Right ventricle myocardium superior (tissue), 1 donor: Measurements from ENCODE around the gene PTPRG. TPM values are rescaled to one million over a fixed set of nuclear protein-coding genes. Genes with fewer than 3 reads are reported as not detected.
A peak's percentile ranks its signal among the peaks of the same experiment; 100 is the strongest.

Source experiments
- ATAC-seq: fragments of 200-7000 bp; cut with Tn5 transposase; one replicate; pipeline ENCODE4 v1.9.1; 2020; ENCODE audit warnings: mild to moderate bottlenecking; ENCODE audit not compliant: poor library complexity
- DNase-seq: peaks from one replicate; pipeline ENCODE4 v3.0.0-alpha.2; 2020
- intact Hi-C: fragments of 100-400 bp; cut with DNase I; formaldehyde crosslinking; loops from one replicate; pipeline ENCODE4 v1.11.2; 2022
- total RNA-seq: library from RNA; stranded (reverse); fragmentation: NEBNext Ultra II Directional; extraction: Animal tissue kit (Norgen Biotek cat#: 25700); gene quantifications from one replicate; pipeline ENCODE4 v1.2.1, GENCODE V29; 2021
- donor health status: DM: no; HTN: yes; CAD: no; lungs with severe emphysema.

Gene PTPRG
- total RNA-seq, 1 donor from 2014 or later: 29.7 TPM

DNA sequence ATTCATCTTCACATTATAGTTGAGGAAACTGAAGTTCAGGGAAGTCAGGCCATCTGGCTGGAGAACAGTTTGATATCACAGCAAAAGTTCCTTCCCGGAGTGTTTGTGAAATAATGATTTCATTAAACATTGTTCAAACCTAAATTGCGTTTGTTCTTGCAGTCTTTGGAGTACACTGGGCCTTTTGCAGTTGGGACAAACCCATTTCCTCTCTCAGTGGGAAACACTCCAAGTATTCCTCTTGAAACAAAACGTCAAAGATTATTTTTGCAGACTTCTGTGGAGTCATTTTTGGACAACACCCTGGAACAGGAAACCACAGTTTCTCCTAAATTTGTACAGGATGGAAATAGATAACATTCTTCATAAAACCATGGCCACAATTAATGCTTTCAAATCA lies 287.5 kb downstream of the PTPRG start:
- DNase-seq: no peak
- intact Hi-C loops: no loop called here
- peak; percentile 73 for ATAC-seq

DNA sequence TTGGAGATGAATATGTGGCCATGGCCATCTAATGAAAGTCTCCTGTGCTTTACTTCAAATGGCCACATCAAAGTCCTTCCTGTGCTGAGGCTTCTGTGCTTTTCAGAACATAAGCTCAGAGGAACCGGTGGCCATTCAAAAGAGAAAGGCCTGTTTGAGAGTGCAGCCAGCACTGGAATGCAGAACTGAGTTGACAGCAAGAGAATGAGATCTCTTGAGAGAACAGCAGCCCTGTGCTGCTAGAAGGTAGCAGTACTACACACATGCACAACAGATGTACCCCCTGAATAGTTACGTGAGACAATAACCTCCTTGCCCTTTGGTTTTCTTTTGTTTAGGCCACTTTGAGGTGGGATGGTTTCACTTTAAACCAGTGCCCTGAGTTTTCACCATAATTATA lies 292.5 kb downstream of the PTPRG start:
- ATAC-seq: peak; percentile 45
- no peak for DNase-seq
- intact Hi-C loops: loop anchor here (2.0 kb wide), 1 partner anchor 291 kb away; no protein-coding TSS in a partner anchor

DNA sequence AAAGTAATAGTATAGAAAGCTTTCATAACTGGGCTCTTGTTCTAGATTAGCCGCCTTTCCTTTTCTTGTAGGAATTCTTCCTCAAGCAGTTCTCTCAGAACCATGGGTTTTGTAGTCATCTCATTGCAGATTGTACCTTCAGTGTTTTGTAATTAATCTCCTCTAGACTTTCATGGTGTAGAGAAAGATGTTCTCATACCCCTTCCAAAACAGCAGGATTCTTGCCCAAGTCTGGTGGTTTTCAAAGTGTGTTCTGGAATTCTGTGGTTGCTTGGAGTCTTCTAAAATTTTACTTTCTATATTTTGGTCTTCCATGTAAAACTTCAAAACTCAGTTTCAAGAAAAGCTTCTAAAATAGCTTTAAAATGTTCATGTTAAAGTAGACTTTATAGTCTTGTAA lies 293.8 kb downstream of the PTPRG start:
- intact Hi-C loops: loop anchor here (2.0 to 5.0 kb wide), 2 partner anchors 292 to 332 kb away; no protein-coding TSS in a partner anchor
- no peak for DNase-seq
- no peak for ATAC-seq

DNA sequence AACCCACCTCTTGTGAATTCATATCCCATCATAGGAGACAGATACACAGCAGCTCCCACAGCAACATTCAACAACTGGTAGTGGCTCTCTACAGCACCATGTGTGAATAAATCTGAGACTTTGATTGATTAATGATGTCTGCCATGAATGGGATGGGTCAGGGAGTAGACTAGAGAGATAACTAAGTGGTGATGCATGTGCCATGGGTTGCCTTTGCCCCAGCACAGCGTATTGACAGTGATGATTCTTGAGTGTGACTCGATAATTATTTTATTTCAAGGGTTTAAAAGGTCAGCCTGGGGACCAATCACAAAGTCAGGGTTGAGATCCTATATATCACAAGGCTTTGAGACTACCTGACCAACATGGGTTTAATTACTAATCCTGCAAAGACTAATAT lies 295.9 kb downstream of the PTPRG start:
- no peak for DNase-seq
- intact Hi-C loops: loop anchor here (5.0 kb wide), 1 partner anchor 330 kb away; no protein-coding TSS in a partner anchor
- ATAC-seq: no peak

DNA sequence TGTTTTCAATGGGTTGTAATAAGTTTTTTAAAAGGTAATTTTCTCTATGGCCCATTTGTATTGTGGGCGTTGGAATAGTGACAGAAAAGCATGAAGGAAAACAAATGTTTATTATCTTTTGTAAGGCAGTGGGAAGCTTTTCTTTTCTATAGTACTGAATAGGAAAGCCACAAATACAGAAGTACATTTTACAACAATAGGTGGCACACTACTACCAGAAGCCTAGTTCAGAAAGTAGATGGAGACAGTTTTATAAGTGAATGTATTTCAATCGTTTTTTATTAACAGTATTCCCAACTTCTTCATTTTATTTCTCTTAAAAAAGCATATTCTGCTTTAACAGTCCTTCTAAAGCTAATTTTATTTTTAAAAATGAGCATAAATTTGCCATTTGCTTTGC lies 296.7 kb downstream of the PTPRG start:
- peak; percentile 56 for ATAC-seq
- DNase-seq: no peak
- intact Hi-C loops: loop anchor here (5.0 kb wide), 1 partner anchor 329 kb away; no protein-coding TSS in a partner anchor

DNA sequence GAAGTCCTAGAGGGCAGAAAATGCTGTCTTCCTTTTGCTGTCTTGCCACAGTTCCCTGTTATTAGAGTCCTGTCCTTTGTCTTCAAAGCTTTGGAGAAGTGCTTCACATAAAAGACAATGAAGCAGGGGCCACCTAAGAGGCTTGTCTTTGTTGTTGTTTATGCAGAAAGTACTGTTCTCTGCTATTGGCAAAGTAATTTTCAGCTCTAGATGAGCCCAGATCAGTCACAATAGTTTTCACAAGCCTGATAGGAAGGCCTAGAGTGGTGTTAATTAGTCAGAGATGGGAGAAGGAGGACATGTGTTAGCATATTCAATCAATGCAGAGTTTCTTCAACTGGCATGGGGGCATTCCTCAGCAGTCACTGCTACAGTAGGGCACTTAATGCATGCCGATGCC lies 300.0 kb downstream of the PTPRG start:
- DNase-seq (no peak), ATAC-seq (no peak)
- intact Hi-C loops: no loop called here

DNA sequence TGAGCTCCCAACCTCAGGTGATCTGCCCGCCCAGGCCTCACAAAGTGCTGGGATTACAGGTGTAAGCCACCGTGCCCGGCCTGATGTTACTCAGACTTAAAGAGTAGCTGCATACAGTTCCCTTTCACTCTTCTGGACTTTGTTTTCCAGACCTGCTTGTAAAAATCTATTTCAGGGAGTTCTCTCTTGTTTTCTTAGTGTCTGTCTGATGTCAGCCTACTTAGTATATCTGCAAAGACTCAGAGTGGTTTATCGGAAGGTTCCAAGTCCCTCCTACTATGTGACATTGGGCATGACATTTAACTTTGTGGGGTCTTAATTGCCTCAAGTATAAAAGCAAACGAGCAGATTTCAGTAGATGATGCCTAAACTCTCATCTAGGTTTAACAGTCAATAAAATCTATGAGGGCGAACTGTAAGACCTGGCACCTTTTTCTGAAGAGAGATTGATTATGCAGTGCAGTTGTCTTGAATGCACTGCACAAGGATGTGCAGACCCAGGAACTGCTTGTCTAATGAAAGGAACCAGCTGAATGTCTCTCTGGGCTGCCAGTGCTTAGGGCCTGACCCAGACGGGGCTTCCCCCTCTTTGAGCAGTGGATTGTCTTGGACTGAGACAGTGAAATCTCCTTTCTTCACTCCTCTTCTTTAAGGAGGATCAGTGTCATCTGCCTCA lies 301.4 kb downstream of the PTPRG start:
- intact Hi-C loops: no loop called here
- DNase-seq (no peak), ATAC-seq (peak; percentile 30)

DNA sequence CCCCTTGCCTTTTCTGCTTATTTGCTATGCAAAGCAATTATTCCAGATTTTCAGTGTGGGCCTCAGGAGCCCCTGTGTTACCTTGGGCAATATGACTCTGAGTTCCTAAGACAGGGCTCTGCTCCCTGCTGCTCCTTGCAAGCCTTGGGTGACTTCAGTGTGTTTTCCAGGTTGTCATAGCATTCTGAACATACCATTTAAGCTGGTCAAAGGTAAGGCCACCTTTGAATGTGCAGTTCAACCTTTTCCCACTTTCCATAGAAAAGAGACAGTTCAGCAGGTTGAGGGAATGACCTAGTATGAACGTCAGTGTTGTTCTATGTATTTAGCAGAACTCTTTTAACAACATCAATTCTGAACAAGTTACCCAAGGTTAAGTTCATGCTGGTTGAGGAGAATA lies 302.2 kb downstream of the PTPRG start:
- intact Hi-C loops: no loop called here
- no peak for DNase-seq
- no peak for ATAC-seq

DNA sequence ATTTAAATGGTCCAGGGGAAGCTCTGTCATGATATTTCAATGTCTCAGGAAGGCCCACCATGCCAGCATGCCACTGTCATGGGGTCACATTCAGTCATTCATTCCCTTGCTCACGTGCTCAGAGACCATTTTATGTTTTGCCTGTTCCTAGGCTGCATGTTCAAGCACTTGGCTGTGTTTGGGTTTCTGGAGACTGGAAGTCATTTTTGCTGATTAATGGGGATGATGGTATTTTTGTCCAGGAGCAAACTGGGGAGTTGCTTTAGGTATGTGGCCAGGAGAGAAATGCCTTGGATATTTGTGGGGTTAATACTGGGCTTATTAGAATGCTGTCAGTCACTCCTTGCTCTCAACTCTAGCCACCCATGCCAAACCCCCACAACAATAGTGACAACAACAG lies 303.5 kb downstream of the PTPRG start:
- intact Hi-C loops: no loop called here
- ATAC-seq (no peak), DNase-seq (no peak)

DNA sequence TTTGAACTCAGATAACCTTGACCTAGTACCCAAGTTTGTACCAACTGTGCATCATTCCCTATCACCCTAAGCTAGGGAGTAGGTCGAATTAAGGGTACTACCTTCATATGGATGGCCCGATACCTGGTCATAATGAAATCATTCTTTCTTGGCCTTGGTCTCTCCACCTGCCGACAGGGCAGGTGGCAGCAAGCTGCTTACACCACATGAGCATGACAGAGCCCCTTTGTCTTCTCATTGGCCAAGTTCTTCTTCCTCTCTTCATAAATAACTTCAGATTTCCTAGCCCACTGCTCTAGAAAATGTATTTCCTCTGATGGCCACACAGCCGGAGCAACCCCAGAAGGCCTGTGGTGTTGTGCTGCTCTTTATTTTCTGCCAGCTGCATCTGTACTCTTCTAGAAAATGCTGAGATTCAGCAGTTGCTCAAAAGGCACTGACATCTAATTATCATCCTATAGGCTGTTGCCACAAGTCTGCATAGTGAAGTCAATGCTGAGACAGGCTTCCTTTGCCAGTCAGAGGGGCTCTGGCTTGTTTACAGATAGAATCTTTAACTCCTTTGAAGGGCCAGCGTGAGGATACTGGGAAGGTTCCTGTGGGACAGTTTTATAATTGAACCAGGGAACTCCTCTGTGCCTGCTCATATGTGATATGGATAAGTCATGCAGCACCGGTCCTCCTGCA lies 304.2 kb downstream of the PTPRG start:
- intact Hi-C loops: no loop called here
- DNase-seq (no peak), ATAC-seq (no peak)

DNA sequence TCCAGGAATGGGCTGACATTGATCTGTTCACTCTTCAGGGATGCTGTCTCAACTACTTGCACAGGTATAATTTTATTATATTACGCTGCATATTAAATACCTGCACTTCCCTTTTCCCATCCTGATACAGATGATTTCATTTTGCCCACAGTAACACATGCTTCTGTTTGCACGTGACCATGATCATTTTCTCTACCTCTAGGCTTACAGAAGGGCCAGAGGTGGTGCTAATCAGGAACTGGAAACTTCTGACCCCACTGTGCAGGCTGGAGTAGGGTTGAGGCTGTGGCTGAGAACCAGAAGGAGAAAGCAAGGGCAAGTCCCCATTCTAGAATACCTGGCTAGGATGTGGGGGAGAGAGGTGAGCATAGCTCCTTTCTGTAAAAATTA lies 304.8 kb downstream of the PTPRG start:
- no peak for ATAC-seq
- intact Hi-C loops: no loop called here
- no peak for DNase-seq

DNA sequence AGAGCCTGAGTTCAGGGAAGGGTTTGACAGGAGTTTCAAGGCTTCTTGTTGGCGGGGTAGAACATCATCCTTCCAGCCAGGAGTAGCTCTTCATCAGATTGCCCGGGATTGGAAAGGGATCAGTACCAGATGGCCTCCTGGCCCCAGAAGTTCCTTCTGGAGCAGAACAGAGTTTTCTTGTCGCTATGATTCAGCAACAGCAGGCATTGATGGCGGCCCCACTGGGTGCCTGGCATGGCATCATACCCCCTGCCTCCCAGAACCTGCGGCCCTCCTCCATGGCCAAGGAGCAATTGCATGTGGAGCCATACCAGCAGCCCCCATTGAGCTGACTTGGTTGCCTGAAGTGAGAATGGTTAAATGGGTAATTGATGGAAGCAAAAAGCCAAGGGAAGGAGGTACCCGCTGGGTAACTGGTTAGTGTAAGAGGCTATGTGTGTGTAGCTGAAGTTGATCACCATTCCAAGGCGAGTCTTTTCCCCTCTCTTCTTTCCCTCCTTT lies 305.6 kb downstream of the PTPRG start:
- DNase-seq (no peak), ATAC-seq (no peak)
- intact Hi-C loops: no loop called here

DNA sequence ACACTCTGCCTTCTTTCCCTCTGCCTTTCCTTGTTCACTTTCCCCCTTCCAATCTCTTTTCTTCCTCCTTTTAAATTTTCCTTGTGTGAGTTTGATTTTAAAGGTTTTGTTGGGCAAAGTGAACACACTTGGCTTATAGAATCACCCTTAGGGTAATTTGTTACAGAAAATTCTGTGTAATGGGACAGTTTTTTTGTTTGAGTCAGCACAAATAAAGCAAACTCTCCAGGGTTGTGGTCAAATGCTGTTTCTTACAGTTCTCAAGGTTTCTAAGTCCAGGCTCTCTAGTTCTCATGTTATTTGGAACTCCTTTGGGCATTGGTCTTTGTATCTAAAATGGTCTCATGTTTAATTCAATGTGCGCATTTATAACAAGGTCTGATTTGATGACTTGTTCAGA lies 307.1 kb downstream of the PTPRG start:
- DNase-seq (no peak), ATAC-seq (no peak)
- intact Hi-C loops: no loop called here

DNA sequence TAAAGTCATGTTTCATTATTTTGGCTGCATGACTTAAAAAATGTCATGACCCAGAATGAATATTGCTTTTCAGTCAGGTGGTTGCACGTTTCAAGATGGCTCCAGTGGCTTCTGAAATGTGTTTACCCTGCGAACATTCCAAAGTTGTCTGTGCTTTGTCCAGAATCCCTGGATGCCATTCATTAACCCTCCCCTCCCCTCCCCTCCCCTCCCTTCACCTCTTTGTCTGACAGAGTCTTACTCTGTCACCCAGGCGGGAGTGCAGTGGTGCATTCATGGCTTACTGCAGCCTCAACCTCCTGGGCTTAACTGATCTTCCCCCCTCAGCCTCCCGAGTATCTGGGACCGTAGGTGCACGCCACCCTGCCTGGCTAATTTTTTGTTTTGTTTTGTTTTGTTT lies 308.0 kb downstream of the PTPRG start:
- DNase-seq (no peak), ATAC-seq (no peak)
- intact Hi-C loops: no loop called here

DNA sequence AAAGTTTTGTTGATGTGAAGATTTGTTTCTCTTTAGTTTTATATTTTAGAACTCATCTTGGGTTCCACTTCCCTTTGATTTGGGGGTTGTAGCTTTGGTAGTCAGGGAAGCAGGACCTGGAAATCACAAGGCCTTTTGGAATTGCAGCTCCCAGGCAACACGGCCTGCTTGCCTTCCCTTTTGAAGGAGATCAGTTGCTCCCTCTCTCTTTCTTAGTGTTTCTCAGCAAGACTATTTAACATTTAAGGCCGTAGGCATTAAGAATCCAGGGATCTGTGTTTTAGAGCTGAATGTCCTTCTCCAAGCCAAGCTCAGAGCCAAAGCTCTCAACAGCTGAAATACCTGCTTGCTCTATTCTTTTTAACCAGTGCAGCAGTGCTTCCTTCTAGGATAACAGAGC lies 310.3 kb downstream of the PTPRG start:
- ATAC-seq: no peak
- DNase-seq: no peak
- intact Hi-C loops: no loop called here

DNA sequence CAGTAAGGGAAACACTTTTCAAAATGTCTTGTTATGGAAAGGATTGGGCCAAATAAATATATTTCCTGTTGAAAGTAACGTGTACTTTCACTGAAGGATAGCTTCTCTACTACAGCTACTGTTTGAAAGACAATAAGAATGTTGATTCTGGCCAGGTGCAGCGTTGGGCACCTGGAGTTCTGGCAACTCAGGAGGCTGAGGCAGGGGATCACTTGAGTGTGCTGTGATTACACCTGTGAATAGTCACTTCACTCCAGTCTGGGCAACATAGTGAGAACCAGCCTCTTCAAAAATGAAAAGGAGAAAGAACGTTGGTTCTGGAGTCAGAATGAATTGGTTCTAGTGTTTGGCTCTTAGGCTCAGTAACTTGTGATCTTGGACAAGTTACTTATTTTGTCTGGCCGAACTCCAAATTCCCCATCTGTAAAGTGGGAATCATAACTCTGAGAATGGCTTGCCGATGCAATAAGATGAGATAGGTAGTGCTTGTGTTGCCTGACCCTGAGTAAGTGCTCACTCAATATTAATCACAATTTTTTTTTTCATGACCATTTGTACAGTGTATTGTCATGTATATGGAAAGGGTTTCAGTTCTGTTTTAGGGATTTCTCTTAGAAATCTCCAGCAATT lies 310.8 kb downstream of the PTPRG start:
- ATAC-seq (peak; percentile 51), DNase-seq (no peak)
- intact Hi-C loops: no loop called here

DNA sequence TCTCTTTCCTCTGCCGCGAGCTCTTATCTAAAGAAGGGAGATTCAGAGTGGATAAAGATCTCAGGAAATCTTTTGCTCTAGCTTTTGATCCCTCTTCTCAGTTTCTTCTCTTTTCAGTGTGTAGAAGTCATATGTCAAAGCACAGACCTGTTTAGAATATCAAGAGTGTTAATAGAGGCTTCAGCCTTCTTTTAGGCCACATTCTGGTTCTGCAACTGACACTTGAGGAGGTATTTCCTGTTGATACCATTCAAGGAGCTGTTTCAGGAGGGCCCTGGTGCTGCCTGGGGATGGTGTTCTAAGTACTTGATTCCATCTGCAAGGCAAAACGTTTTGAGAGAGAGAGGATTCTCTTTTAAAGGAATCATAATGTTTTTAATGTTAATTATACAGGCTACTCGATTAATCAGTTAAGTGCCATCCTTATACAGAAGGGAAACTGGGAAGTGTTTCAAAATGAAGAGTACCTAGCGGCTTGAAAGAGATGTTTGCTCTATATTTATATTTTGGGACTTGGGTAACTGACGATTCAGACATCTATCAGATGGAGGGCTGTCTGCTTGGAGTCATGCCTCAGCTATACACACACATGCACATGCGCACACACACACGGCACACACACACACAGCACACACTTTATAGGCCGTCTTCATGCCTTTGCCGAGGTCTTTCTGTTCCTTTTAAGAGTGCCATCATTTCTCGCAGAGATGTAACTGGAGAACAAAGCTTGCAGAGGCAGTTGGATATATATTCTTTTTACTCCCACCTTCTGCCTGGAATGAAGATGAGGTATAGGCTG lies 313.9 kb downstream of the PTPRG start:
- intact Hi-C loops: no loop called here
- no peak for ATAC-seq
- no peak for DNase-seq

DNA sequence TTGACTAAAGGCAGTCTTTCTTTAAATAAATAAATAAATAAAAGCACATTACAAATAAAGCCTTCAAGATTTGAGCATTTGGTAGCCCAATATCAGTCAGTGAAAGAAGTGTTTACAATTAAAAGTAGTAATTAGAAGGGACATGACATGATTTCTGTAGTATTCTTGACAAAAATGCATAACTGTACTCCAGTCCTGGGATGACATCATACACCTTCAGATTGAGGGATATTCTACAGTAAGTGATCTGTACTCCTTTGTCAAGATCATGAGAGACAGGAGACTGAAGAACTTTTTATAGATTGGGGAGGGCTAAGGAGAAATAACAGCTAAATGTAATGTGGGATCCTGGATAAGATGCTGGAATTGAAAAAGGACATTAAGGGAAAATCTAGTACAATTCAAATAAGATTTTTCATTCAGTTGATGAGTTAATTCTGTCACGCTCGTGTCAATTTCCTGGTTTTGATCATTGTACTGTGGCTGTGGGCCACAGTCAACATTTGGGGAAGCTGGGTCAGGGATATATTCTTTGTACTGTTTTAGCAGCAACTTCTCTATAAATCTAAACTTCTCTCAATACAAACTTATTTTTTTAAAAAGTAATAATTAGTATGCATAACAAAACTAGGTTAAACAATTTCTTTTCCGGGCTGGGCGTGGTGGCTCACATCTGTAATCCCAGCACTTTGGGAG lies 314.8 kb downstream of the PTPRG start:
- ATAC-seq (no peak), DNase-seq (no peak)
- intact Hi-C loops: no loop called here

DNA sequence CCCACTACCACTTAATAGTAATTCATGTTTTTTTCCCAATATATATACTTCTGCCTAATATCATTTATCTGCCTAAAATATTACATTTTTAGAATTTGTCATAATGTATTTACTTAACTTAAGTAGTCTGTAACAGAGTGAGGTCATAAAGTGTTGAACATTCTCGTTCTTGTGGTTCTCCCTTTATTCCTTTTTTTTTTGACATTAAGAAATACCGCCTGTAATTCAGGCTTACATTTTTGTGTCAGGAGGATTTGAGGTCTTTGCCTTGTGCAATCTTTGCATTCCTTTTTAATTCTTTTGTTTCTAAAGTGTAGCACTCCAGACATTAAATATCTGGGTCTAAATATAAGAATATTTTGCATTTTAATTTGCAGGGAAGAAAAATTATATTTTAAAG lies 315.4 kb downstream of the PTPRG start:
- intact Hi-C loops: no loop called here

More for the DNA sequence above, 315.4 kb downstream of the PTPRG start:
- no peak for DNase-seq
- ATAC-seq: no peak
